22Rv1 (cell line): ENCODE data around the gene DNM3.

Source experiments
- CTCF ChIP-seq: fragments of 450-650 bp; IDR thresholded peaks from 2 replicates; pipeline ENCODE4 v1.5.1; 2017; ENCODE audit warnings: mild to moderate bottlenecking
- ZFX ChIP-seq: fragments of 450-650 bp; IDR thresholded peaks from 2 replicates; pipeline ENCODE4 v1.6.1; 2017; ENCODE audit warnings: antibody characterized with exemption, borderline replicate concordance

DNA sequence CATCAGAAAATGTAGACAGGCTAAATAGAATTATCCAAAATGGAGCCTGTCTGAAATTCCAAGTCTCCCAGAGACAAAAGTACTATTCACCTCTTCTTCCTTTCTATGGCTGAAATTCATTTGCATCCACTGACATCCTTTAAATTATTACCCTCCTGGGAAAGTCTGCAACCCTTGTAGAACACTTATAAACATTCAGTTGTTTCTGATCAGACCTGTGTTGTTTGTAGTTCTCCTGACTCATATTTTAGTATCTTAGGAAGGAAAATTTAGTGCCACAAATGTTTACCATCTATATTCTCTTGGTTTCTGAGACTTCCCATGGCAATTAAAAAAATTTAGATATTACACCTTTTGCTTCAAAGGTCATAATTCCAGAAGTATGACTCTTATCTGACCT, 509.6 kb downstream of the DNM3 start:
- TF ChIP-seq CTCF (no peak), ZFX (no peak)
